HG02610 (cell line): ENCODE results near the gene IMMP2L.
A peak's percentile ranks its signal among the peaks of the same experiment; 100 is the strongest.
"Not testable (repeated sequence)": the region's sequence is repeated elsewhere in the genome, so short reads cannot be mapped to it uniquely, and the experiment has no call there.

Experiments used
- ATAC-seq: cut with Tn5 transposase; IDR thresholded peaks from one replicate; pipeline ENCODE4 v1.9.1; 2021; ENCODE audit warnings: mild to moderate bottlenecking, moderate library complexity; ENCODE audit not compliant: unreplicated experiment

The IMMP2L gene

DNA sequence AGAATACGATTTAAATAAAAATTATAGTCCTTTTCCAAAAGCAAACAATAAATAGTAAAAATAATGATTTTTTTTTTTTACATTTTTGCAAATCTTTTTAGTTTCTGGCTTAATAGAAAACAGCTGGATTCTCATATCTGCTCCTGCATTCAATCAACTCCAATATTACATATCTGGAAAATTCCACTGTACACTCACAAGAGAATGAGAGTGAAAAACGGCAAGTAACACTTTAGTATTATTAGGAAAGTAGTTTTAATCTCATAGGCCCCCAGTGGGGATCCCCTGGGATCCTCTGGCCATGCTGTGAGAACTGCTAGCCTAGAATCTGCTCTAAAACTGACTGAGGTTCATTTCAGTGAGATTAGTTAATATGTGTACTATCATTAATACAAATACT, 599.9 kb downstream of the IMMP2L start:
- ATAC-seq, result no peak

DNA sequence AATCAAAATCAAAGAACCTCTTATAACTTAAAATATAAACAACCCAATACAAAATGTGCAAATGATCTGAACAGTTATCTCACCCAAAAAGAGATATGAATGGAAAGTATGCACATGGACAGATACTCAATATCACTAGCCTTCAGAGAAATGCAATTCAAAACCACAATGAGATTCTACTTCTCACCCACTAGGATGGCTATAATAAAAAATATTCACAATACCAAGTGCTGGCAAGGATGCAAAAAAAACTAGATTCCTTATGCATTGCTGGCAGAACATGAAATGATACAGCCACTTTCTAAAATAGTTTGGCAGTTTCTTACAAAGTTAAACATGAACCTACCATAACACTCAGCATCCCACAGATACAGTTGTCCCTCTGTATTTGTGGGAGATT, 601.5 kb downstream of the IMMP2L start:
- ATAC-seq, result no peak

DNA sequence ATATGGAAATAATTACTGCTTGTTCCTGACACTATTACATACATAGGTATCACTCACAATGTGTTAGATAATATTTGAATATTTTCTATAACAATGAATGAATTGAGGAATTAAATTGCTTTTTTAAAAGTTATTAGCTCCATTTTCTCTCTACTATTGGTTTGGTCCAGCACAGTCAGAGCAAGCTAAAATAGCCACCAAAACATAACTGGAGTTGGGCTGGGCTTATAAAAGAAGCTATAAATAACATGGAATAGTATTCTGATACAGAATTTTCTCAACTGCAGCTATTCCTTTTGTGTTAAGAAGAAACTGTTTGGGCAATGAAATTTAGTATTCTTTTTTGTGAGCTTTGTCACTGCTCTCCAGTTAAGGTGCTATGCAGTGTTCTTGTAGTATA, 614.0 kb downstream of the IMMP2L start:
- ATAC-seq, result no peak

- ATAC-seq, result no peak
Observed at GRCh38 chr7:110947408-110947807, 614.9 kb downstream of the IMMP2L start.

- no peak for ATAC-seq
Observed at GRCh38 chr7:110944966-110945644, 617.2 kb downstream of the IMMP2L start.

DNA sequence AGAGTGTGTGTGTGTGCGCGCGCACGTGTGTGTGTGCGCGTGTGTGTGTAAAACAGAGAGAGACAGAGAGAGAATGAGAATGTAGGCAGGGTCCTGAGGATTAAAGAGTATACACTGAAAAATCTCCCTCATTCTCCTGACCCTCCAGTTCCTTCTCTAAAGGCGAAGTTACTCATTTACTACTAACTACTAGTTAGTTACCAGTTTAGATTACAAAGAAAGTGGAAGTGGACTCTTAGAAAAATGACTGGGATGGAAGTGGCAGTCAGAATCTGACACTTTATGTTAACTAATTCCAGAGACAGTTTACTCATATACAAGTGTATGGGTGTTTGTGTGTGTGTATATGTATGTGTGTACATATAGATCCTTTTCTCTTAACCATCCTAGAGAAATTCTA, 617.8 kb downstream of the IMMP2L start:
- no peak for ATAC-seq

DNA sequence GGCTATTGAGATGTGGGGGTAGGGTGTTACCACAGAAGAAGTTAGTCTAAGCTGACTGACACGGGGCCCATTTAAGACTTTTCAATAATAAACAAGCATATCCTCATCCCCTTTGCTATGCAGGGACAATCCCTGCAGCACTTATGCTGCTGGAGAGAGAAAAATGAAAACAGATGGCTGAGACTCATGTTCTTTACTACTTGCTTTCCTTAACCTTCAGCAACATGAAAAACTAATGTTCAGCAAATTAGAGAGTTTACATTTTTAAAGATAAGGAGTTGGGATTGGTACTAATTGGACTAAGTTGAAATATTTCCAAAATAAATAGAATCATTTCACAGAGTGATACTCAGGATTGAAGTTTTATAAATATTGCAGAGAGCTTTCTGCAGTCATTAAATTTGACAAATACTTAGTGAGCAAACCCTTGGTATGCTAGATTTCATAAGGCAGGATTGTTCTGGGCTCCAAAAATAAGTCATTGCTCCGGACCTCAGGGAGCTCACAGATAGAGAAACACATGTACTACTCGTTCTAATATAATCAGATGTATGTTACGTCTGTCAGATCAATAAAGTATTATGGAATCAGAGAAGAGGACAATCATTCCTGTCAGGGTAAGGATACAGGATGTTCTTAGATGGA, 618.5 kb downstream of the IMMP2L start:
- ATAC-seq, result no peak

GRCh38 chr7:110941385-110941784, 620.9 kb downstream of the IMMP2L start:
- no peak for ATAC-seq

GRCh38 chr7:110940756-110941155, 621.5 kb downstream of the IMMP2L start:
- no peak for ATAC-seq

DNA sequence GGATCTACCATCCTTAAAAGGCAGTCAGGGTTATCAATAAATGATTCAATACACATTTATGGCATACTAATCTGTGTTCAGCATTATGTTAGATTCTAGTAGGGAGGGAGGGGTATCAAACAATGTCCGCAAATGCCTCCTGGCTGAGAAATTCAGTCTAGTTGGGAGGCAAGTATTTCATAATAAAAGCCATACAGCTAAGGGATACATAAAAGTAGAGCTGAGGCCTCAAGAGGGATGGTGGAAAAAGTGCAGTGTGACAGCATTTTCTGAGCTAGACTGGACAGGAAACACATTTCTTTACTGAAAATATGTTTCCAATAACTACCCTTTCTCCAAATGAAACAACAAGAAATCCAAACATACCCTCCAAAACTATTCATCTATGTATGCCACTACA, 624.1 kb downstream of the IMMP2L start:
- ATAC-seq, result no peak

- ATAC-seq, result not testable (repeated sequence)
Observed at GRCh38 chr7:110936665-110937064, 625.6 kb downstream of the IMMP2L start.

GRCh38 chr7:110929480-110930249, 632.6 kb downstream of the IMMP2L start:
- ATAC-seq, result no peak

GRCh38 chr7:110922906-110923305, 639.4 kb downstream of the IMMP2L start:
- no peak for ATAC-seq

GRCh38 chr7:110921595-110922151, 640.6 kb downstream of the IMMP2L start:
- ATAC-seq, result no peak

DNA sequence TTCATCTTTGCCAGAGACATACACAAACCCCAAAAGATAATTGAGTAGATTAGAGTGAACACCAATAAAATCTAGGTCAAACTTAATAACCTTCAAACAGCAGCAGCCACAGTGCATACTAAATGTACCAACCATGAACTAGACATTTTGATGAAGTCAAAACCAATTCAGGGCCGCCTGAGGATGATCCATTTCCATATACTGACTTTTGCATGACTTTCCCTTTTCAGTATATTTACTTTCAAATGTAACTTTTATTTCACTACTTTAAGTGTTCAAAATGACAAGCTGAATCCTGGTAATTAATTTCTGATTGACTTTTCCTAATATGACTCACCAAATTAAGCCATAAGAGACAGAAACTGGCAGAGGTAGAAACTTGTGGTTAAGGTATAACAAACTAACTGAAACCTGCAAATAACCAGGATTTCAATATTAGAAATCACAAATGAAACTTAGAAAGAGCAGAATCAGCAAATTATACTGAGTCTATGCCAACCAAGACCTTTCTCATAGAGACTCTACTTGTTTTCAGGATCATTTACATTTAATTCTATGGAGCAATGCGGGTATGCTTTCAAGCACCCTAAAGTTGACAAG, 643.2 kb downstream of the IMMP2L start:
- ATAC-seq, result peak; percentile 76

GRCh38 chr7:110914263-110914662, 648.0 kb downstream of the IMMP2L start:
- no peak for ATAC-seq

DNA sequence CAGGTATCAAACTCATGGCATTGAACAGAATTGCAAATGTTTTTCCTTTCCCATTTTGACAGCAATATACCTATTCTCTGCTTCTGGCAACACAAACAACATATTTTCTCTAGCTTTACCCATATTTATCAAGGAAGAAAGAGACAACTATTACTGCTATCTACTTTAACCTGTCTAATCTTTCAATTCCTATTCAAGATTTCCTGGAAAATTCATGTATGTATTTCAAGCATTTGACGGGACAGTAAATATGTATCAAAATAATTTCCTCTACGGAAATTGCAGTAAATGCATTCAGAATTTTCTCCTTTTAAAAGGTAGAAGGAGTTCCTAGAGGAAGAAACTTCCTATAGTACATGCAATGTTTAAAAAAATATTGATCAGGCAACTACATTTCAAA, 650.7 kb downstream of the IMMP2L start:
- no peak for ATAC-seq

- ATAC-seq, result no peak
Observed at GRCh38 chr7:110909117-110909516, 653.2 kb downstream of the IMMP2L start.

DNA sequence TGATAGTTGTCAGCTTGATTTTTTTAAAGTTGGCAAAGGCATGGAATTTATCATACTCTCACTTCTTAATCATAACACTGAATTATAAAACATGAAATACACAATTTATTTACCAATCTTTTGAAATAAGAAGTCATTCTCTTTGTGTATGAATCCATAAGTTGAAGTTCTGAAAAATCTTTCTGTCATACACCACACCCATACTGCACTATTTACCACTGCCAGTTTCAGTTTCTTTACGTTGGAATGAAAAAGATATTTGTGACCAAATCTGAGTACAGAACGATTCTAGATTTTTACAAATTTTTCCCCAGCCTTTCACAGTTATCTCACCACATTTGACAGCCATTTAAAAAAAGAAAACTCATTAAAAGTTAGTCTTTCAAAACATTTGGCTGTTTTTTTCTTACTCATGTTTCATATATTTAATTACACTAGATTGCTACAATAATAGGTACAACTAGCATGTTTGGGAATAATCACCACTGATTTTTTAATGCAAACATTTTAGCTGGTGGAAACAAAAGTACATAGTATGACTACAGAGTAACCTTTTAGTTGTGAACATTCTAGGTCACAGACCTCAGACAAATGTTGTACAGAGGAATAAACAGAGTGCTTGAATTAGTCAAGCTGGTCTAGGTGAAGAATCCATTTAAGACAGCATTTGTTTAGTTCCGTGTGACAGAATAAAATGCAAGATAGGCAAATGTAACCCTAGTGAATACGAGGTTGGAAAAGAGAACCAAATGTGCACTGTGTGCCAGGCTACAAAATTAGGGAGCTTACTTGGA, 656.3 kb downstream of the IMMP2L start:
- no peak for ATAC-seq

- ATAC-seq, result no peak
Observed at GRCh38 chr7:110898516-110898915, 663.8 kb downstream of the IMMP2L start.

GRCh38 chr7:110897538-110897937, 664.8 kb downstream of the IMMP2L start:
- ATAC-seq, result no peak
